ENCODE measurements around the gene NUTM2A. TPM values are rescaled to one million over a fixed set of nuclear protein-coding genes. Genes with fewer than 3 reads are reported as not detected.
"Not testable (repeated sequence)": the region's sequence is repeated elsewhere in the genome, so short reads cannot be mapped to it uniquely, and the experiment has no call there.

NUTM2A gene
- total and polyA plus RNA-seq, 2 donors: 0.42 to 2.9 TPM

GRCh38 chr10:87210309-87210708 lies 14.9 kb upstream of the NUTM2A start:
- H3K36me3 ChIP-seq (ENCODE audit: control insufficient read depth in 2 of 2, insufficient read depth in 2 of 2, low read length in 1 of 2); H3K4me1 ChIP-seq (ENCODE audit: control insufficient read depth in 2 of 2, insufficient read depth in 2 of 2, low read length in 2 of 2); H3K27me3 ChIP-seq (ENCODE audit: control insufficient read depth in 2 of 2, insufficient read depth in 1 of 2, low read length in 1 of 2); H3K27ac ChIP-seq (ENCODE audit: low read depth in 1 of 2, low read length in 1 of 2); H3K9me3 ChIP-seq (ENCODE audit: control insufficient read depth in 2 of 2, insufficient read depth in 1 of 2, low read length in 1 of 2); DNase-seq (ENCODE audit: low read depth in 6 of 9, low spot score in 9 of 9); H3K4me3 ChIP-seq (ENCODE audit: low read length in 2 of 2): not testable (repeated sequence)
- 96% methylated on average over 5 of the region's 5 CpGs for WGBS

DNA sequence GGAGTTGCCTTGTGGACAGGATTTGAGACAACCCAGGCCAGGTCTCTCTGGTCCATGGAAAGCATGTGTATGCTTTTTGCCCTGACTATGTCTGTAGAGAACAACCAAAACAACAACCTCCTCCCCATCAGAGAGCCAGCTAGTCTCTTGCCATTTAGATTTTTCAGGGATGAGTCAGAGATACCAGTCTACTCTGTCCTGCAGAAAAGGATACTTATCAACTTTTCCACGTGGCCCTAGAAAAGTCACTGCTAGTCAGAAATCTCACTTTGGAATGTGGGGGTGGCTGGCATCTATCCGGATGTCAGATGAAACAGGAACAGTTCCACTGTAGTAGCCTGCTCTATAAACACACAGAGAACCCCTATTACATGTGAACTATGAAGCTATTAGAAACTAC lies 13.4 kb upstream of the NUTM2A start:
- not testable (repeated sequence) for DNase-seq (ENCODE audit: low read depth in 6 of 9, low spot score in 9 of 9); H3K36me3 ChIP-seq (ENCODE audit: control insufficient read depth in 2 of 2, insufficient read depth in 2 of 2, low read length in 1 of 2); H3K27ac ChIP-seq (ENCODE audit: low read depth in 1 of 2, low read length in 1 of 2); H3K9me3 ChIP-seq (ENCODE audit: control insufficient read depth in 2 of 2, insufficient read depth in 1 of 2, low read length in 1 of 2); H3K4me1 ChIP-seq (ENCODE audit: control insufficient read depth in 2 of 2, insufficient read depth in 2 of 2, low read length in 2 of 2); H3K4me3 ChIP-seq (ENCODE audit: low read length in 2 of 2); H3K27me3 ChIP-seq (ENCODE audit: control insufficient read depth in 2 of 2, insufficient read depth in 1 of 2, low read length in 1 of 2)
- 99% methylated on average over 2 of the region's 2 CpGs for WGBS

DNA sequence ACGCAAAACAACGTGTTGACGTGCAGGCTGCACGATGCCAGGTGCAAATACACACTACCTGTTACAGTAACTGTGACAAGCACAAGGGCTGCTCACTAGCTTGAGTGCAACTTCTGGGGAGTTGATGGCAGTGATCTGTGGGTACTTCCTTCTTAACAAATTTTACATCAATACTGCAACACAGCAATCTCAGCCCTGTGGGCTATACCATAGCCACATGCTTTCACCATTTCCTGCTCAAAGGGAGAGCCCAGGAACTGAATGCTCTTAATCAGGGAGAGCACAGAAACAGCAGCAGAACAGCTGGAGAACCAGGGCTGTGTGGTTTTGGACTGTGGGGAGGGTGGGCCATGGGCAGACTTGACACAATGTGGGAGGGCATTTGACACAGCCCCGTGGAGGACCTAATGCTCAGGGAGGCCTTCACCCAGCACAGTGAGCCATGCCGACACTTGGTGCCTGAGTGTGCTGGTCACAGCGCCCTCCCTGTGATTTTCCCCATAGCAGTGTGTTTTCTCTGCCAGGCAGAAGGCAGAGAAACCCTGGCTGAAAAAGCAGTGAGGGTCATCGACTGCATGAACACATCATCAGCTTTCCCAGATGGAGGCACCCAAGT lies 12.0 kb upstream of the NUTM2A start:
- not testable (repeated sequence) for H3K27ac ChIP-seq (ENCODE audit: low read depth in 1 of 2, low read length in 1 of 2); H3K9me3 ChIP-seq (ENCODE audit: control insufficient read depth in 2 of 2, insufficient read depth in 1 of 2, low read length in 1 of 2); DNase-seq (ENCODE audit: low read depth in 6 of 9, low spot score in 9 of 9); H3K4me3 ChIP-seq (ENCODE audit: low read length in 2 of 2); H3K4me1 ChIP-seq (ENCODE audit: control insufficient read depth in 2 of 2, insufficient read depth in 2 of 2, low read length in 2 of 2); H3K36me3 ChIP-seq (ENCODE audit: control insufficient read depth in 2 of 2, insufficient read depth in 2 of 2, low read length in 1 of 2); H3K27me3 ChIP-seq (ENCODE audit: control insufficient read depth in 2 of 2, insufficient read depth in 1 of 2, low read length in 1 of 2)
- 64% methylated on average over 7 of the region's 8 CpGs for WGBS

- H3K9me3 ChIP-seq (ENCODE audit: control insufficient read depth in 2 of 2, insufficient read depth in 1 of 2, low read length in 1 of 2); H3K4me1 ChIP-seq (ENCODE audit: control insufficient read depth in 2 of 2, insufficient read depth in 2 of 2, low read length in 2 of 2); H3K27ac ChIP-seq (ENCODE audit: low read depth in 1 of 2, low read length in 1 of 2); H3K36me3 ChIP-seq (ENCODE audit: control insufficient read depth in 2 of 2, insufficient read depth in 2 of 2, low read length in 1 of 2); H3K4me3 ChIP-seq (ENCODE audit: low read length in 2 of 2); DNase-seq (ENCODE audit: low read depth in 6 of 9, low spot score in 9 of 9); H3K27me3 ChIP-seq (ENCODE audit: control insufficient read depth in 2 of 2, insufficient read depth in 1 of 2, low read length in 1 of 2): not testable (repeated sequence)
- 93% methylated on average over 21 of the region's 21 CpGs for WGBS
These were observed 11.4 kb upstream of the NUTM2A start for GRCh38 chr10:87213806-87214205.

DNA sequence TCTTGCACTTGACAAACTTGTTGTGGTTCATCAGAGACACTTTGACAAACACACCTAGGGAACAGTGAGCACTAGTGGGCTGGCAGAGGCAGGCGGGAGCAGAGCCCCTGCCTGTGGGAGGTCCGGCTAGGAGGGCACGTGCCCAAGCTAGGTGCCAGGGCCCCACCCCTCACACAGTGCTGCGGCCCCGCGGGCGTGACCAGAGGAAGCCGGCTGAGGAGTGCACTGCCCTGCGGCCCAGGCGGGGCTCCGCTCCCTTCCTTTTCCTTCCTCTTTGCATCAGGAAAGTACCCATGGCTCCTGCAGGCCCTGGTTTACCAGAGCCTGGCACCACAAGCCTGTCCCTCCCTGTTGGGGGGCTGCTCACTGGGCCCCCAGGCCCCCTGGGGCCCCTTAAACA lies 9.1 kb upstream of the NUTM2A start:
- not testable (repeated sequence) for H3K9me3 ChIP-seq (ENCODE audit: control insufficient read depth in 2 of 2, insufficient read depth in 1 of 2, low read length in 1 of 2); H3K36me3 ChIP-seq (ENCODE audit: control insufficient read depth in 2 of 2, insufficient read depth in 2 of 2, low read length in 1 of 2); H3K27me3 ChIP-seq (ENCODE audit: control insufficient read depth in 2 of 2, insufficient read depth in 1 of 2, low read length in 1 of 2); H3K27ac ChIP-seq (ENCODE audit: low read depth in 1 of 2, low read length in 1 of 2); H3K4me1 ChIP-seq (ENCODE audit: control insufficient read depth in 2 of 2, insufficient read depth in 2 of 2, low read length in 2 of 2); DNase-seq (ENCODE audit: low read depth in 6 of 9, low spot score in 9 of 9); H3K4me3 ChIP-seq (ENCODE audit: low read length in 2 of 2)
- 57% methylated on average over 11 of the region's 11 CpGs for WGBS

DNA sequence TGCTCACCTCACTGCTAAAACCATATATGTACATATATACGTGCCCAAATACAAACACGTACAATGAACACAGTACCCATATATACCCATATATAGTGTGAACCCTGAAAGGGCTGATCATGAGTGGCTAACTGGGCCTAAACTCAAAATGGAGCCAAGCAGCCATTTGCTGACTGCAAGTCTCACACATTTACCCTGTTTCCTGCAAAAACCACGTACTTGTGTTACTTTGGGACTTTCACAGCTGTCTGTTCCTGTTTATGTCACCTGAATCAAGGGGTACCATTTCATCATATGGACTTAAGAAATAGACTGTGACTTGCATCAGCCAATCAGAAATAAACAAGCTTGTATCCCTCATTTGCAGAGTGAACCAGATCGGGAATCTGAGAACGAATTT lies 5.9 kb upstream of the NUTM2A start:
- H3K36me3 ChIP-seq (ENCODE audit: control insufficient read depth in 2 of 2, insufficient read depth in 2 of 2, low read length in 1 of 2); H3K4me3 ChIP-seq (ENCODE audit: low read length in 2 of 2); H3K4me1 ChIP-seq (ENCODE audit: control insufficient read depth in 2 of 2, insufficient read depth in 2 of 2, low read length in 2 of 2); DNase-seq (ENCODE audit: low read depth in 6 of 9, low spot score in 9 of 9); H3K9me3 ChIP-seq (ENCODE audit: control insufficient read depth in 2 of 2, insufficient read depth in 1 of 2, low read length in 1 of 2); H3K27ac ChIP-seq (ENCODE audit: low read depth in 1 of 2, low read length in 1 of 2); H3K27me3 ChIP-seq (ENCODE audit: control insufficient read depth in 2 of 2, insufficient read depth in 1 of 2, low read length in 1 of 2): not testable (repeated sequence)
- 40% methylated on average over 1 of the region's 5 CpGs for WGBS

DNA sequence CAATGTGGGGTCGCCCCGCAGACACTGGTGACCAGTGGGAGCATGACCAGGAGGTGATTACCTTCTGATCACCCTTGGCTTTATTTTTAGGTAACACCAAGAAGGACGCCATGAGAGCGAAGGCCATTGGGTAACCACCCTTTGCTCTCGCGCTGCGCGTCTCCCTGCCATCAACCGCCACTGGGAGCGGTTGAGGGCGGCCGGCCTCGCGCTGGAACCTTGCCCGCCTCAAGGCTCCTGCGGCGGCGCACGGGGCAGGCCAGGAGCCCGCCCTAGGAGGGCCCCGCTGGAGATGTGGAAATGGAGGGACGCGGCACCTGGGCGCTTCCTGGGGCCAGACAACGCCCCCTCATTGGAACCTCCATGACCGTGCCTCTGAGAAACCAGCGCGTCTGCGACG lies 2.5 kb upstream of the NUTM2A start:
- not testable (repeated sequence) for DNase-seq (ENCODE audit: low read depth in 6 of 9, low spot score in 9 of 9); H3K27me3 ChIP-seq (ENCODE audit: control insufficient read depth in 2 of 2, insufficient read depth in 1 of 2, low read length in 1 of 2); H3K4me3 ChIP-seq (ENCODE audit: low read length in 2 of 2); H3K4me1 ChIP-seq (ENCODE audit: control insufficient read depth in 2 of 2, insufficient read depth in 2 of 2, low read length in 2 of 2); H3K36me3 ChIP-seq (ENCODE audit: control insufficient read depth in 2 of 2, insufficient read depth in 2 of 2, low read length in 1 of 2); H3K9me3 ChIP-seq (ENCODE audit: control insufficient read depth in 2 of 2, insufficient read depth in 1 of 2, low read length in 1 of 2); H3K27ac ChIP-seq (ENCODE audit: low read depth in 1 of 2, low read length in 1 of 2)
- WGBS: 99% methylated on average over 22 of the region's 30 CpGs

- not testable (repeated sequence) for H3K27ac ChIP-seq (ENCODE audit: low read depth in 1 of 2, low read length in 1 of 2); H3K36me3 ChIP-seq (ENCODE audit: control insufficient read depth in 2 of 2, insufficient read depth in 2 of 2, low read length in 1 of 2); DNase-seq (ENCODE audit: low read depth in 6 of 9, low spot score in 9 of 9); H3K9me3 ChIP-seq (ENCODE audit: control insufficient read depth in 2 of 2, insufficient read depth in 1 of 2, low read length in 1 of 2); H3K4me3 ChIP-seq (ENCODE audit: low read length in 2 of 2); H3K27me3 ChIP-seq (ENCODE audit: control insufficient read depth in 2 of 2, insufficient read depth in 1 of 2, low read length in 1 of 2); H3K4me1 ChIP-seq (ENCODE audit: control insufficient read depth in 2 of 2, insufficient read depth in 2 of 2, low read length in 2 of 2)
- 98% methylated on average over 9 of the region's 20 CpGs for WGBS
These were observed 3.0 kb downstream of the NUTM2A start for GRCh38 chr10:87228247-87228646.

- not testable (repeated sequence) for H3K36me3 ChIP-seq (ENCODE audit: control insufficient read depth in 2 of 2, insufficient read depth in 2 of 2, low read length in 1 of 2); H3K9me3 ChIP-seq (ENCODE audit: control insufficient read depth in 2 of 2, insufficient read depth in 1 of 2, low read length in 1 of 2); H3K4me3 ChIP-seq (ENCODE audit: low read length in 2 of 2); H3K27ac ChIP-seq (ENCODE audit: low read depth in 1 of 2, low read length in 1 of 2); DNase-seq (ENCODE audit: low read depth in 6 of 9, low spot score in 9 of 9); H3K27me3 ChIP-seq (ENCODE audit: control insufficient read depth in 2 of 2, insufficient read depth in 1 of 2, low read length in 1 of 2); H3K4me1 ChIP-seq (ENCODE audit: control insufficient read depth in 2 of 2, insufficient read depth in 2 of 2, low read length in 2 of 2)
- 97% methylated on average over 9 of the region's 9 CpGs for WGBS
These were observed 4.0 kb downstream of the NUTM2A start for GRCh38 chr10:87229211-87229610.

DNA sequence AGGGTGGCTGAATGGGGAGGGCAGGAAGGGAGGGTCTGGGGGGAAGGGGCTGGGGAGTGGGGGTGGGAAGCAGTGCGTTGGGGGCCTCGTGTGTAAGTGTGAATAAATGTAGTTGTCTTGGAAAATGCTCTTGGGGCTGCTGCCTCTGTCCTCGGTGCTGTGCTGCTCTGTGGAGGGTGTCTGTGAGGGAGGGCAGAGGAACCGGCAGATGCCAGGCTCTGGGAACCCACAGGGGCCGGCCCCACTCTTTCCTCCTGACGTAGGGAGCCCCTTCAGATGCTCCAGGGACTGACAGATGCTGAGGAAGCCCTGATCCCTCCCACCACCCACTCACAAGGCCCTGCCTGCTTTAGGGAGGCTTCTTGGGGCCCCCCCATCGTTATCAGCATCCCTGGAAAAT lies 9.6 kb downstream of the NUTM2A start:
- H3K27ac ChIP-seq (ENCODE audit: low read depth in 1 of 2, low read length in 1 of 2); H3K27me3 ChIP-seq (ENCODE audit: control insufficient read depth in 2 of 2, insufficient read depth in 1 of 2, low read length in 1 of 2); H3K9me3 ChIP-seq (ENCODE audit: control insufficient read depth in 2 of 2, insufficient read depth in 1 of 2, low read length in 1 of 2); H3K4me1 ChIP-seq (ENCODE audit: control insufficient read depth in 2 of 2, insufficient read depth in 2 of 2, low read length in 2 of 2); H3K36me3 ChIP-seq (ENCODE audit: control insufficient read depth in 2 of 2, insufficient read depth in 2 of 2, low read length in 1 of 2); DNase-seq (ENCODE audit: low read depth in 6 of 9, low spot score in 9 of 9); H3K4me3 ChIP-seq (ENCODE audit: low read length in 2 of 2): not testable (repeated sequence)
- 90% methylated on average over 2 of the region's 7 CpGs for WGBS
